Measurements from ENCODE around the gene OR2AG1.

The OR2AG1 gene, protein sequence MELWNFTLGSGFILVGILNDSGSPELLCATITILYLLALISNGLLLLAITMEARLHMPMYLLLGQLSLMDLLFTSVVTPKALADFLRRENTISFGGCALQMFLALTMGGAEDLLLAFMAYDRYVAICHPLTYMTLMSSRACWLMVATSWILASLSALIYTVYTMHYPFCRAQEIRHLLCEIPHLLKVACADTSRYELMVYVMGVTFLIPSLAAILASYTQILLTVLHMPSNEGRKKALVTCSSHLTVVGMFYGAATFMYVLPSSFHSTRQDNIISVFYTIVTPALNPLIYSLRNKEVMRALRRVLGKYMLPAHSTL

DNA sequence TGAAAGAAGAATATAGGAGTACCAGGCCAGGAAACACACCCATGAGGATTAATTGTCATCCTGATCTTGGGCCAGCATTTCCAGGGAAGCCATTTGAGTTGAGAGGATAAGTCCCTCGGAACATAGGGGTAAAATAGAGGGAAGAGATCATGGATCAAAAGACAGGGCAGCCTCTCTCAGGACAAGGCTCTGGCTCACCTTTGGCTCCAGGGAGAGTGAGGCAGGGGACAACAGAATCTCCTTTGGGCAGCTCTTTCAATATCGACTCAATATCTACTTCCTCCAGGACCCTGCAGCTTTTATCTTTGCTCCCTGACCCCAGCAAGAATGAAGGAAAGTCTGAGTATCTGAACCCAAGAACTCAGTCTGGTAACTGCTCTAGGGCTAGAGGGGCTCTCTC, at the start of gene OR2AG1:
Gene OR2AG1, plus strand, starts transcription at position 301 of the 400 bp plus-strand sequence. CDS start 2,018 bp downstream, outside the sequence.
- TF ChIP-seq OSR1 (CRISPR knock-in tag; IDR thresholded peaks at IDR 0.05) (no peak), ESRRG (CRISPR knock-in tag; IDR thresholded peaks at IDR 0.05) (no peak), RARB (CRISPR knock-in tag; IDR thresholded peaks at IDR 0.05) (no peak), GLIS3 (CRISPR knock-in tag; IDR thresholded peaks at IDR 0.05) (no peak)
- TF ChIP-seq, protein P1, sequence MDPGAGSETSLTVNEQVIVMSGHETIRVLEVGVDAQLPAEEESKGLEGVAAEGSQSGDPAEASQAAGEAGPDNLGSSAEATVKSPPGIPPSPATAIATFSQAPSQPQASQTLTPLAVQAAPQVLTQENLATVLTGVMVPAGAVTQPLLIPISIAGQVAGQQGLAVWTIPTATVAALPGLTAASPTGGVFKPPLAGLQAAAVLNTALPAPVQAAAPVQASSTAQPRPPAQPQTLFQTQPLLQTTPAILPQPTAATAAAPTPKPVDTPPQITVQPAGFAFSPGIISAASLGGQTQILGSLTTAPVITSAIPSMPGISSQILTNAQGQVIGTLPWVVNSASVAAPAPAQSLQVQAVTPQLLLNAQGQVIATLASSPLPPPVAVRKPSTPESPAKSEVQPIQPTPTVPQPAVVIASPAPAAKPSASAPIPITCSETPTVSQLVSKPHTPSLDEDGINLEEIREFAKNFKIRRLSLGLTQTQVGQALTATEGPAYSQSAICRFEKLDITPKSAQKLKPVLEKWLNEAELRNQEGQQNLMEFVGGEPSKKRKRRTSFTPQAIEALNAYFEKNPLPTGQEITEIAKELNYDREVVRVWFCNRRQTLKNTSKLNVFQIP (CRISPR knock-in tag; IDR thresholded peaks at IDR 0.05; ENCODE audit: borderline replicate concordance, low read depth), result no peak
- no peak for ATAC-seq

DNA sequence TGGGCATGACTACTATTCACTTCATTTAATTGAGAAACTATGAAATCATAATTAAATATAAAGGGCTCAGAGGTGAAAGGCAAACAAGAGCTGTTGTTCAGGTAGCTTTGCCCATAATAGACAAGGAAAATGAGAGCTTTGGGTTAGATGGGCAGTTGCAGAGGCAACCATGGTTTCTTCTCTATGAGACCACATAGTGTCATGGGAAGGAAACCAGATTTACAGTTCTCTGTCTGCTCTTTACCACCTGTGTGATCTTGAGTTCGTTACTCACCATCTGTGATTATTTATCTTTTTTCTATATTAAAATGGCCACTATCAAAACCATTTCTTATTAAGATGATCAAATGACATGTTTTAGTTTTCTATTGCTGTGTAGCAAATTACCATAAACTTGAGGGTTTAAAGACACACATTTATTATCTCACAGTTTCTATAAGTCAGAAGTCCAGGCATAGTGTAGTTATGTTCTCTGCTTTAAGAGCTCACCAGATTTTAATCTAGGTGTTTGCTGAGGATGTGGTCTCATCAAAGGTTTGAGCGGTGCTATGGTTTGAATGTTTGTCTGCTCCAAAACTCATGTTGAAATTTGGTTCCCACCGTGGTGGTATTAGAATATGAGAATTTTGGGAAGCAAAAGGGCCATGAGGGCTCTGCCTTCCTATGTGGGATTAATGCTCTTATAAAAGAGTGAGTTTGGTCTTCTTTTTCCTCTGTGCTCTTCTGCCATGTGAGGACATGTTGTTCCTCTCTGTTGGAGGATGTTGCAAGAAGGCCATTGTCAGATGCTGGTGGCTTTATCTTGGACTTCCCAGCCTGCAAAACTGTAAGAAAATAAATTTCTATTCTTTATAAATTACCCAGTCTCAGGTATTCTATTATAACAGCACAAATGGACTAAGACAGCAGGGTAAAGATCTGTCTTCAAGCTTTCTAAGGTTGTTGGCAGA, 49.2 kb upstream of the OR2AG1 start:
- no peak for ATAC-seq
- TF ChIP-seq, protein P2, sequence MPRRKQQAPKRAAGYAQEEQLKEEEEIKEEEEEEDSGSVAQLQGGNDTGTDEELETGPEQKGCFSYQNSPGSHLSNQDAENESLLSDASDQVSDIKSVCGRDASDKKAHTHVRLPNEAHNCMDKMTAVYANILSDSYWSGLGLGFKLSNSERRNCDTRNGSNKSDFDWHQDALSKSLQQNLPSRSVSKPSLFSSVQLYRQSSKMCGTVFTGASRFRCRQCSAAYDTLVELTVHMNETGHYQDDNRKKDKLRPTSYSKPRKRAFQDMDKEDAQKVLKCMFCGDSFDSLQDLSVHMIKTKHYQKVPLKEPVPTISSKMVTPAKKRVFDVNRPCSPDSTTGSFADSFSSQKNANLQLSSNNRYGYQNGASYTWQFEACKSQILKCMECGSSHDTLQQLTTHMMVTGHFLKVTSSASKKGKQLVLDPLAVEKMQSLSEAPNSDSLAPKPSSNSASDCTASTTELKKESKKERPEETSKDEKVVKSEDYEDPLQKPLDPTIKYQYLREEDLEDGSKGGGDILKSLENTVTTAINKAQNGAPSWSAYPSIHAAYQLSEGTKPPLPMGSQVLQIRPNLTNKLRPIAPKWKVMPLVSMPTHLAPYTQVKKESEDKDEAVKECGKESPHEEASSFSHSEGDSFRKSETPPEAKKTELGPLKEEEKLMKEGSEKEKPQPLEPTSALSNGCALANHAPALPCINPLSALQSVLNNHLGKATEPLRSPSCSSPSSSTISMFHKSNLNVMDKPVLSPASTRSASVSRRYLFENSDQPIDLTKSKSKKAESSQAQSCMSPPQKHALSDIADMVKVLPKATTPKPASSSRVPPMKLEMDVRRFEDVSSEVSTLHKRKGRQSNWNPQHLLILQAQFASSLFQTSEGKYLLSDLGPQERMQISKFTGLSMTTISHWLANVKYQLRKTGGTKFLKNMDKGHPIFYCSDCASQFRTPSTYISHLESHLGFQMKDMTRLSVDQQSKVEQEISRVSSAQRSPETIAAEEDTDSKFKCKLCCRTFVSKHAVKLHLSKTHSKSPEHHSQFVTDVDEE (CRISPR knock-in tag; IDR thresholded peaks at IDR 0.05), result no peak
- no peak for TF ChIP-seq PPARA (CRISPR knock-in tag; IDR thresholded peaks at IDR 0.05; ENCODE audit: borderline replicate concordance)
- no peak for TF ChIP-seq ZNF70 (CRISPR knock-in tag; IDR thresholded peaks at IDR 0.05)
- TF ChIP-seq ISL1 (CRISPR knock-in tag; IDR thresholded peaks at IDR 0.05), result no peak
- no peak for TF ChIP-seq OSR1 (CRISPR knock-in tag; IDR thresholded peaks at IDR 0.05)
- no peak for TF ChIP-seq BACH2 (CRISPR knock-in tag; IDR thresholded peaks at IDR 0.05; ENCODE audit: borderline replicate concordance)
- TF ChIP-seq RARB (CRISPR knock-in tag; IDR thresholded peaks at IDR 0.05), result no peak
- TF ChIP-seq, protein P3, sequence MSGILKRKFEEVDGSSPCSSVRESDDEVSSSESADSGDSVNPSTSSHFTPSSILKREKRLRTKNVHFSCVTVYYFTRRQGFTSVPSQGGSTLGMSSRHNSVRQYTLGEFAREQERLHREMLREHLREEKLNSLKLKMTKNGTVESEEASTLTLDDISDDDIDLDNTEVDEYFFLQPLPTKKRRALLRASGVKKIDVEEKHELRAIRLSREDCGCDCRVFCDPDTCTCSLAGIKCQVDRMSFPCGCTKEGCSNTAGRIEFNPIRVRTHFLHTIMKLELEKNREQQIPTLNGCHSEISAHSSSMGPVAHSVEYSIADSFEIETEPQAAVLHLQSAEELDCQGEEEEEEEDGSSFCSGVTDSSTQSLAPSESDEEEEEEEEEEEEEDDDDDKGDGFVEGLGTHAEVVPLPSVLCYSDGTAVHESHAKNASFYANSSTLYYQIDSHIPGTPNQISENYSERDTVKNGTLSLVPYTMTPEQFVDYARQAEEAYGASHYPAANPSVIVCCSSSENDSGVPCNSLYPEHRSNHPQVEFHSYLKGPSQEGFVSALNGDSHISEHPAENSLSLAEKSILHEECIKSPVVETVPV (CRISPR knock-in tag; IDR thresholded peaks at IDR 0.05), result no peak
- TF ChIP-seq ZFP3 (CRISPR knock-in tag; IDR thresholded peaks at IDR 0.05), result no peak
- TF ChIP-seq, protein P4, sequence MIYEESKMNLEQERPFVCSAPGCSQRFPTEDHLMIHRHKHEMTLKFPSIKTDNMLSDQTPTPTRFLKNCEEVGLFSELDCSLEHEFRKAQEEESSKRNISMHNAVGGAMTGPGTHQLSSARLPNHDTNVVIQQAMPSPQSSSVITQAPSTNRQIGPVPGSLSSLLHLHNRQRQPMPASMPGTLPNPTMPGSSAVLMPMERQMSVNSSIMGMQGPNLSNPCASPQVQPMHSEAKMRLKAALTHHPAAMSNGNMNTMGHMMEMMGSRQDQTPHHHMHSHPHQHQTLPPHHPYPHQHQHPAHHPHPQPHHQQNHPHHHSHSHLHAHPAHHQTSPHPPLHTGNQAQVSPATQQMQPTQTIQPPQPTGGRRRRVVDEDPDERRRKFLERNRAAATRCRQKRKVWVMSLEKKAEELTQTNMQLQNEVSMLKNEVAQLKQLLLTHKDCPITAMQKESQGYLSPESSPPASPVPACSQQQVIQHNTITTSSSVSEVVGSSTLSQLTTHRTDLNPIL (CRISPR knock-in tag; IDR thresholded peaks at IDR 0.05; ENCODE audit: low read depth), result no peak
- no peak for TF ChIP-seq GLIS3 (CRISPR knock-in tag; IDR thresholded peaks at IDR 0.05)
- TF ChIP-seq ZFP30 (CRISPR knock-in tag; IDR thresholded peaks at IDR 0.05), result no peak
- no peak for TF ChIP-seq ARNTL (CRISPR knock-in tag; IDR thresholded peaks at IDR 0.05; ENCODE audit: borderline replicate concordance, low read depth)
- TF ChIP-seq TOX (CRISPR knock-in tag; IDR thresholded peaks at IDR 0.05; ENCODE audit: borderline replicate concordance), result no peak
- no peak for TF ChIP-seq TCF4 (CRISPR knock-in tag; IDR thresholded peaks at IDR 0.05; ENCODE audit: borderline replicate concordance)
- TF ChIP-seq ESRRG (CRISPR knock-in tag; IDR thresholded peaks at IDR 0.05), result no peak

DNA sequence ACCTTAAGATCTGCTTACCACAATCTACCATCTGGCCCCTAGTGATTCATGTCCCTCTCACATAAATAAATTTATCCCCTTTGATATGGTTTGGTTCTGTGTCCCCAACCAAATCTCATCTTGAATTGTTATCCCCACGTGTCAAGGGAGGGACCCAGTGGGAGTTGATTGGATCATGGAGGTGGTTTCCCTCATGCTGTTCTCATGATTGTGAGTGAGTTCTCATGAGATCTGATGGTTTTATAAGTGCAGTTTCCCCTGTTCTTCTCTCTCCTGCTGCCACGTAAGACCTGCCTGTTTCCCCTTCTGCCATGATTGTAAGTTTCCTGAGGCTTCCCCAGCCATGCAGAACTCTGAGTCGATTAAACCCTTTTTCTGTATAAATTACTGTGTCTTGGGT, 48.2 kb upstream of the OR2AG1 start:
- no peak for ATAC-seq
- TF ChIP-seq ARNTL (CRISPR knock-in tag; IDR thresholded peaks at IDR 0.05; ENCODE audit: borderline replicate concordance, low read depth) (no peak), TOX (CRISPR knock-in tag; IDR thresholded peaks at IDR 0.05; ENCODE audit: borderline replicate concordance) (no peak), TCF4 (CRISPR knock-in tag; IDR thresholded peaks at IDR 0.05; ENCODE audit: borderline replicate concordance) (no peak), ZFP3 (CRISPR knock-in tag; IDR thresholded peaks at IDR 0.05) (no peak), ZNF565 (CRISPR knock-in tag; conservative IDR thresholded peaks at IDR 0.05; ENCODE audit: low read depth) (no peak), ISL1 (CRISPR knock-in tag; IDR thresholded peaks at IDR 0.05) (no peak), BACH2 (CRISPR knock-in tag; IDR thresholded peaks at IDR 0.05; ENCODE audit: borderline replicate concordance) (no peak), ZNF8 (CRISPR knock-in tag; IDR thresholded peaks at IDR 0.05) (no peak), RARB (CRISPR knock-in tag; IDR thresholded peaks at IDR 0.05) (no peak), ZNF70 (CRISPR knock-in tag; IDR thresholded peaks at IDR 0.05) (no peak), GLIS3 (CRISPR knock-in tag; IDR thresholded peaks at IDR 0.05) (no peak), ZFP30 (CRISPR knock-in tag; IDR thresholded peaks at IDR 0.05) (no peak), ZC3H10 (CRISPR knock-in tag; IDR thresholded peaks at IDR 0.05) (no peak)
- TF ChIP-seq, protein P4 (CRISPR knock-in tag; IDR thresholded peaks at IDR 0.05; ENCODE audit: low read depth), result no peak
- TF ChIP-seq, protein P3 (CRISPR knock-in tag; IDR thresholded peaks at IDR 0.05), result no peak
- TF ChIP-seq, protein P1 (CRISPR knock-in tag; IDR thresholded peaks at IDR 0.05; ENCODE audit: borderline replicate concordance, low read depth), result no peak
